Activated CD8-positive, alpha-beta T cell treated with anti-CD3 and anti-CD28 coated beads for 36 hours (primary cell): Measurements from ENCODE around the gene AARS2. TPM values are rescaled to one million over a fixed set of nuclear protein-coding genes. Genes with fewer than 3 reads are reported as not detected.

Experiments used
- ATAC-seq: fragments of 200-7000 bp; cut with Tn5 transposase; one replicate; pipeline ENCODE4 v1.10.0; 2021; ENCODE audit warnings: mild to moderate bottlenecking, moderate library complexity
- CTCF ChIA-PET: fragments of 350-600 bp; sonication (Branson Sonifier 250); formaldehyde crosslinking; loops from one replicate; lab custom pipeline; 2021; ENCODE audit warnings: antibody characterized with exemption; lab: Charles Lee
- POLR2A ChIA-PET: fragments of 350-600 bp; sonication (Branson Sonifier 250); formaldehyde crosslinking; loops from one replicate; lab custom pipeline; 2021; ENCODE audit warnings: antibody characterized with exemption; lab: Charles Lee
- DNase-seq: peaks from one replicate; pipeline ENCODE4 v3.0.0-alpha.2; 2020
- H3K27ac Mint-ChIP-seq: one replicate; pipeline ENCODE4 v1.8.0; 2021; ENCODE audit warnings: mild to moderate bottlenecking, mixed read lengths
- H3K27me3 Mint-ChIP-seq: one replicate; pipeline ENCODE4 v1.8.0; 2021; ENCODE audit warnings: mixed read lengths
- H3K36me3 Mint-ChIP-seq: one replicate; pipeline ENCODE4 v1.8.0; 2021; ENCODE audit warnings: low read depth, mixed read lengths
- H3K4me1 Mint-ChIP-seq: one replicate; pipeline ENCODE4 v1.8.0; 2021; ENCODE audit warnings: low read depth, mixed read lengths
- H3K4me3 Mint-ChIP-seq: one replicate; pipeline ENCODE4 v1.8.0; 2021; ENCODE audit warnings: mild to moderate bottlenecking, moderate library complexity, mixed read lengths
- H3K9me3 Mint-ChIP-seq: one replicate; pipeline ENCODE4 v1.8.0; 2021; ENCODE audit warnings: mixed read lengths
- CTCF ChIP-seq: fragments of 200-600 bp; IDR thresholded peaks from one replicate; pipeline ENCODE4 v1.8.0; 2022; ENCODE audit warnings: antibody characterized with exemption, mild to moderate bottlenecking
- intact Hi-C: fragments of 100-400 bp; cut with micrococcal nuclease; formaldehyde crosslinking; loops from one replicate; pipeline ENCODE4 v1.10.0; 2022
- total RNA-seq, 2 experiments: library from RNA; stranded (reverse); gene quantifications; one replicate each; pipeline ENCODE4 v1.2.3, GENCODE V29; 2021

The AARS2 gene
- total RNA-seq, 2 experiments from 2014 or later, result 16.2 to 16.3 TPM

GRCh38 chr6:44286747-44287146 is 26.4 kb downstream of the AARS2 start:
- peaks cover 44% of the 10 kb centered on the region for H3K27me3 Mint-ChIP-seq
- intact Hi-C loops, result no loop called here
- no peak for TF ChIP-seq CTCF
- no peaks in the 10 kb centered on the region for H3K4me1 Mint-ChIP-seq
- no peak overlapping the region for H3K4me3 Mint-ChIP-seq
- H3K9me3 Mint-ChIP-seq, result no peaks in the 10 kb centered on the region
- POLR2A ChIA-PET, result no interaction called here
- H3K36me3 Mint-ChIP-seq, result no peaks in the 10 kb centered on the region
- no peak overlapping the region for H3K27ac Mint-ChIP-seq
- ATAC-seq (no peak), DNase-seq (no peak)
- CTCF ChIA-PET, result interaction anchor here (1.4 kb wide), 1 partner anchor 18 kb away, joined by 4 read pairs; no protein-coding TSS in a partner anchor

- no peak overlapping the region for H3K27ac Mint-ChIP-seq
- no peak for TF ChIP-seq CTCF
- H3K27me3 Mint-ChIP-seq, result peaks cover 40% of the 10 kb centered on the region
- ATAC-seq (no peak), DNase-seq (no peak)
- H3K9me3 Mint-ChIP-seq, result no peaks in the 10 kb centered on the region
- no peaks in the 10 kb centered on the region for H3K4me1 Mint-ChIP-seq
- CTCF ChIA-PET, result interaction anchor here (1.4 kb wide), 1 partner anchor 19 kb away, joined by 4 read pairs; no protein-coding TSS in a partner anchor
- intact Hi-C loops, result no loop called here
- POLR2A ChIA-PET, result no interaction called here
- H3K36me3 Mint-ChIP-seq, result no peaks in the 10 kb centered on the region
- H3K4me3 Mint-ChIP-seq, result no peak overlapping the region
These were observed 26.9 kb downstream of the AARS2 start for GRCh38 chr6:44286285-44286565.

- Mint-ChIP-seq H3K27me3 (peaks cover 37% of the 10 kb centered on the region), H3K36me3 (no peaks in the 10 kb centered on the region), H3K4me3 (no peak overlapping the region), H3K27ac (no peak overlapping the region), H3K4me1 (no peaks in the 10 kb centered on the region), H3K9me3 (no peaks in the 10 kb centered on the region)
- TF ChIP-seq CTCF, result no peak
- DNase-seq, result no peak
- intact Hi-C loops, result no loop called here
- ChIA-PET CTCF (interaction anchor here (0.6 to 1.6 kb wide), 3 partner anchors 18 to 19 kb away, joined by 3 to 4 read pairs (median 3); no protein-coding TSS in a partner anchor), POLR2A (interaction anchor here (1.1 kb wide), 1 partner anchor 15 kb away, joined by 3 read pairs; no protein-coding TSS in a partner anchor)
- ATAC-seq, result no peak
These were observed 27.4 kb downstream of the AARS2 start for GRCh38 chr6:44285552-44286284.

- intact Hi-C loops, result no loop called here
- H3K27ac Mint-ChIP-seq, result no peak overlapping the region
- ChIA-PET CTCF (interaction anchor here (0.6 to 1.6 kb wide), 2 partner anchors 17 to 20 kb away, joined by 3 read pairs; no protein-coding TSS in a partner anchor), POLR2A (interaction anchor here (1.1 kb wide), 1 partner anchor 16 kb away, joined by 3 read pairs; no protein-coding TSS in a partner anchor)
- no peaks in the 10 kb centered on the region for H3K4me1 Mint-ChIP-seq
- ATAC-seq (no peak), DNase-seq (no peak)
- no peaks in the 10 kb centered on the region for H3K9me3 Mint-ChIP-seq
- peaks cover 31% of the 10 kb centered on the region for H3K27me3 Mint-ChIP-seq
- no peak for TF ChIP-seq CTCF
- no peak overlapping the region for H3K4me3 Mint-ChIP-seq
- H3K36me3 Mint-ChIP-seq, result no peaks in the 10 kb centered on the region
These were observed 28.3 kb downstream of the AARS2 start for GRCh38 chr6:44284867-44285266.

- ATAC-seq (no peak), DNase-seq (no peak)
- ChIA-PET CTCF (interaction anchor here (1.1 to 1.6 kb wide), 2 partner anchors 16 to 54 kb away, joined by 3 read pairs; no protein-coding TSS in a partner anchor), POLR2A (interaction anchor here (0.9 to 1.1 kb wide), 2 partner anchors 15 to 495 kb away, joined by 3 read pairs; no protein-coding TSS in a partner anchor)
- H3K4me1 Mint-ChIP-seq, result no peaks in the 10 kb centered on the region
- H3K4me3 Mint-ChIP-seq, result no peak overlapping the region
- no peak for TF ChIP-seq CTCF
- no peak overlapping the region for H3K27ac Mint-ChIP-seq
- H3K36me3 Mint-ChIP-seq, result no peaks in the 10 kb centered on the region
- H3K27me3 Mint-ChIP-seq, result peaks cover 34% of the 10 kb centered on the region
- H3K9me3 Mint-ChIP-seq, result no peaks in the 10 kb centered on the region
- intact Hi-C loops, result no loop called here
These were observed 29.0 kb downstream of the AARS2 start for GRCh38 chr6:44284121-44284520.
